Upper lobe of left lung (tissue), 4 donors: Measurements from ENCODE around the gene ZNF783.

Source experiments
- CTCF ChIP-seq, 6 experiments: fragments of 450-650 bp in 4 of 6; fragments of 200-600 bp in 2 of 6; sonication (generic) in 2 of 6; IDR thresholded peaks; one replicate each; pipeline ENCODE4 v1.5.1; 2016 to 2019; ENCODE audit warnings: antibody characterized with exemption in 6 of 6
- POLR2AphosphoS5 ChIP-seq, 2 donors: sonication (generic); formaldehyde crosslinking; IDR thresholded peaks; one replicate each; pipeline ENCODE4 v1.5.1; 2017; ENCODE audit warnings: antibody characterized with exemption in 2 of 2

GRCh38 chr7:149253665-149254064 lies 8.3 kb upstream of the ZNF783 start:
- TF ChIP-seq POLR2AphosphoS5 (IDR thresholded peaks at IDR 0.05) (no peak), CTCF (IDR thresholded peaks at IDR 0.05) (no peak)
